ENCODE data around the gene CLEC1A.

- TF ChIP-seq POLR2A (IDR thresholded peaks at IDR 0.05) (no peak), CTCF (IDR thresholded peaks at IDR 0.05) (no peak)
Observed at GRCh38 chr12:10065241-10065640, 33.5 kb downstream of the CLEC1A start.
